SK-MEL-5 (cell line): ENCODE results near the gene RBM26. TPM values are rescaled to one million over a fixed set of nuclear protein-coding genes. Genes with fewer than 3 reads are reported as not detected.
"Not testable (repeated sequence)": the region's sequence is repeated elsewhere in the genome, so short reads cannot be mapped to it uniquely, and the experiment has no call there.

Source experiments
- DNase-seq: peaks from one replicate; pipeline ENCODE4 v3.0.0-alpha.2; 2016; ENCODE audit warnings: low read depth, low spot score
- in situ Hi-C: cut with HindIII; loops from 2 replicates; pipeline ENCODE4 v1.10.0; 2016; ENCODE audit warnings: low sequenced_read_pairs, high pct_unique_total_duplicates, low pct_unique_long_range_greater_than_20kb
- total RNA-seq: library from RNA; depleted of rRNA; stranded (reverse); fragments of >200 nt; shearing (Covaris generic); gene quantifications from 2 replicates; pipeline ENCODE4 v1.2.3, GENCODE V29; 2014

RBM26 gene
- total RNA-seq, 1 experiment from 2014 or later = 26.4 TPM

DNA sequence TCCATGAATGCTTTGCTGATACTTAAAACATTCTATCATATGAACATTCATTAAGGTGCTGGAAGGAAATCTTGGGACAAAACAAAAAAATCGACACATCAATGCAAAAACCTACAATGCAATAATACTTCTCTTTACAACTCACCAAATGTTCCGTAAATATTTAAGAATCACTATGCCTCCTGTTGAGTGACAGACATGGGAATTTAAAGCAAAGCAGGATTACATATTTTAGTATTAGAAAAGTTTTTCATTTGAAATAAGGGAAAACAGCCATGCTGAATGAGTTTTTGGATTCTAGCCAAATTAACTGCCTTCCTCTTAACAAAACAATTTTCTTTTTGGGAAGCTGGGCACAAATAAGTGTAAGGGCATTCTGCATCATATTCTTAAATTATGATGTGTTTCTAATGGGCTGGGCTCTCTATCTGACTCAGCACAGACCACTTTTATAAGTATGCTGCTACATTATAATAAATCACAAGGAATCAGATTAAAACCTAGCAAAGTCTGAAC lies 93.7 kb downstream of the RBM26 start:
- no peak for DNase-seq
- in situ Hi-C loops = no loop called here

DNA sequence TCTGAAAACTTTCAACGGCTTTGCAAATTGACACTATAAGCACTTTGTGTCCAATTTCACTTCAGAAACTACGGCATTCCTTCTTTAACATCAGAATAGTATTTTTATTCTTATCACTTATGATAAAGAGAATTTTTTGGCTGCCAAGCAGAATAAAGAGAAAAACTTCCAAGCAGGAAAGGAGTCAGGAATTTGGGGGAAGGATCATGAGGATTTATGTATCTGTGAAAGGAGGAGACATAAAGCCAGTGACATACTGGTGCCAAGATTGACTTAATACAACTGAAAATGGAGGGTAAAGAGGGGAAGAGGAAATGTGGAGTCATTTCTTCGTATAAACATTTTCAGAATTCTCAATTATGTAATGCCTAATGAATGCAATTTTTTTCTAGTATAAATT lies 94.7 kb downstream of the RBM26 start:
- in situ Hi-C loops = no loop called here
- DNase-seq = no peak

DNA sequence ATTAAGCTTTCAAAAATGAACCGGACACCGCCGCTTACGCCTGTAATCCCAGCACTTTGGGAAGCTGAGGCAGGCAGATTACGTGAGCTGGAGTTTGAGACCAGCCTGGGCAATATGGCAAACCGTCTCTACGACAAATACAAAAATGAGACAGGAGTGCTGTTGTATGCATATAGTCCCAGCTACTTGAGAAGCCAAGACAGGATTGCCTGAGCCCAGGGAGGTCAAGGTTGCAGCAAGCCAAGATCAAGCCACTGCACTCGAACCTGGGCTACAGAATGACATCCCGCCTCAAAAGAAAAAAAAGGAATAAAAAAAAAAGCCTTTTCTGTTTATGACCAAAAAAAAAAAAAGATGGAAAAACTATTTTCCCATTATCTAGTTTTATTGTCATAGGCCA lies 96.4 kb downstream of the RBM26 start:
- no peak for DNase-seq
- in situ Hi-C loops = no loop called here

DNA sequence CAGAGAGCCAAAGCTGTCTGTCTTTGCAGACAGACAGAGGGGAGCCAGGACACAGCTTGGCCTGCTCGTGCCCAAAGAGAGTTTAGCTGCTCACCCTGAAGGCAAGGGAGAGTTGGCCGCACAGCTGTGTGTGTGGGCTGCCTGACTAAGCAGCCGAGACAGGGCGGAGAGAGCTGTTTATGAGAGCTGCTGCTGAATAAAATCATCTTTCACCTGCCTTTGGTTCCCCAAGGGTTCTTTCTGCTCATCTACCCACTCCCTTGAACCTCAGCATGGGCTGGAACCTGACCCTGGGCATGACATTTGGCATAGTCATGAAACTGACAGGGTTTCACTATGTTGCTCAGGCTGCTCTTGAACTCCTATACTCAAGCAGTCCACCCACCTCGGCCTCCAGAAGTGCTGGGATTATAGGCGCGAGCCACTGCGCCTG lies 98.2 kb downstream of the RBM26 start:
- no peak for DNase-seq
- in situ Hi-C loops = no loop called here

DNA sequence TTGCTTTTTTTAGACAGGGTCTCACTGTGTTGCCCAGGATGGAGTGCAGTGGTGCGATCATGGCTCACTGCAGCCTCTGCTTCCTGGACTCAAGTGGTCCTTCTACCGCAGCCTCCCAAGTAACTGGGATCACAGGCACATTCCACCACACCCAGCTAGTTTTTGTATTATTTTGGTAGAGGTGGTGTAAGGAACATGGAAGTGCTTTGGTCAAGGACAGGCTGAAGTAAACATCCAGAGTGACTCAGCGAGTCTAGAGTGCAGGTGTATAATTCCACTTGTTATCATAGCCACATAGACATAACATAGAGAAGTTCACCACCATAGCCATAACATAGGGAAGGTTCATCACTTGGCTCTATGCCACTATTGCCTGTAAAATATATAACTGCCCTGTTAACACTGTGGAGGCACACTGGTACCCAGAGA lies 98.6 kb downstream of the RBM26 start:
- in situ Hi-C loops = no loop called here
- DNase-seq = no peak

DNA sequence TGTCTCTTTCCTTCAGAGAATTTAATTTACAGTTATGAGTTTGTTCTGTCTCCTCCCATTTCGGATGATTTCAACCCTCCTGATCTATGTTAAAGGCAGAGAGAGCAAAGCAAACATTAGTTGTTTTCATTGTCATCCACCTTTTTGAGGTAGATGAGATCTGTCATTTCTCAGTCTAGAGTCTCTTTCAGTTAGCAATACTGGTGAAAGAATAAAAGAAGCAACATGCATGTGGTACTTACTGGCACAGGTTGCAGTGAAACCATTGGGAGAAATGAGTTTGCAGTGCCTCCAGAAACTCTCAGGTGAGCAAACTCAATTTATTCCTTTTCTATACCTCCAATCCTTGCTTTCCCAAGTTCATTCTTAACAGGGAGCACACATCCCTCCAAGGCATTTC lies 99.4 kb downstream of the RBM26 start:
- in situ Hi-C loops = no loop called here
- DNase-seq = no peak

DNA sequence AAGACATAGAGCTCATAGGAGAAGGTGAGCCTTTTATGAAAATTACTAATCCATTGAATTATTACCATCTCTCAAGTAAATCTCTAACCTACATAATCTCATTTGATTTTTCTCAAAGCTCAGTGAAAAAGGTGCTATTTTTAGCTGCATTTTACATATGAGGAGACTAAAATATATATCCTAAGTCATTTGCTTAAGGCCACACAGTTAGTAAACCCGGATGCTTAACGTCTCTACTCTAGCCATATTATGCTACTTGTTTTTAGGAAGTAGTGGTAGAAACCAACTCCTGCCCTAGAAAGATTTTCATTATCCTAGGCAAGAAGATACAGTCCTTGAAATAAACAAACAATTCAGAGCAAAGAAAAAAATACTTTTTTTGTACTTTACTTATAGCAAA lies 108.9 kb downstream of the RBM26 start:
- in situ Hi-C loops = no loop called here
- DNase-seq = no peak

DNA sequence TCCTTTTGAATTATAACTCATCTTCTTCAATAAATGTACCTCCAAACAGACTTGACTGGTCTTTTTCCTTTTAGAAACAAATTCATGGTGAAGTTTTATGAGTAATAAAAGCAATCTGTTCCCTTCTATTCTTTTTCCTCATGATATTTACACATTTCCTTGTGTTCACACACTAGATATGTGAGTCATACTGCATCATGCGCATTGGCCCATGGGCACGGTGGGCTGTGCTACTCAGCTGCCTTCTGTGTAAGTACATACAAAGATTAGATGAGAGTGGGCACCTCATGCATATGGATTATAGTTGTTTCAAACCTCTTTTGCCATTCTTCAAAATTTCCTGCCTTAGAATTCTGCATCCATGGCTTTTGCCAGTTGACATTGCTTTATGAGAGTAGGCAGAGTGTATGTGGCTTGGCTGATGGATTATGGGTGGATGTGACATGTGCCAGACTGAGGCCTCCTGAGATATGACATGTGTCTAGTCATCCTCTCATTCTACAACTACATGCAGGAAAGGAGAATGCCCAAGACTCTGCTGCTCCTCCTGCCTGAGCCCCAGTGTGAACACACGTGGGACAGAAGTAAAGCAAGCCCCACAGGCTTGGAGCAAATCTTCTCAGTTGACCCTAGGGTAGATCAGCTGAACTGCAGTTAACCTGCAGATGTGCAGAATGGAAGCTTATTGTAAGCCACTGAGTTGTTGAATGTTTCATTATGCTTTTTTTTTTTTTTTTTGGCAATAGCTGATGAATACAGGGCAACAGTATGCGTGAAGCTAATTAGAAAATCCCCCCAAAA lies 109.9 kb downstream of the RBM26 start:
- no peak for DNase-seq
- in situ Hi-C loops = no loop called here

DNA sequence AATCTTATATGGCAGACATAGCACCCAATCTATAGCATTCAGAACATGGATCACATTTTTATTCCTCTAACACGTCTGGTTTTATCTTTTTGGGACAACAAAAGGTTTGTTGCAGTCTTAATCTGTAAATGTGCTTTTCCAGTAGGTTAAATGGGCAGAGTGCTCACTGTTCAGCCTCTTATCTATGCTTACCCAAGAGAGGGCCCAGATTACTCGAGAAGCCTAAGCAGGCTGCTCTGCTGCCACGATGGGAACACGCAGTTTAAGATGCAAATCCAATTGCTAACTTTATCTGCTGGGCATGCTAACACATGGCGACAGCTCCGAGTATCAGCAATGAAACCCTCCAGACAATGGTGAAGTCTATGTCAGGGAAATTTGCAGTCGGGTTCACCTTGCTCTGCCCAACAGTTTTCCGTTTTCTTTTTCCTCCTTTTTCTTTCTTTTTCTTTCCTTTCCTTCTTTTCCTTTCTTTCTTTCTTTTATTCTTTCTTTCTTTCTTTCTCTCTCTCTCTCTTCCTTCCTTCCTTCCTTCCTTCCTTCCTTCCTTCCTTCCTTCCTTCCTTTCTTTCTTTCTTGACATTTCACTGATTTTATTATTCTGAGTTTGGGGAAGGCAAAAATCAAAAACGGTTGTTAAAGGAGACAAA lies 115.3 kb downstream of the RBM26 start:
- in situ Hi-C loops = no loop called here
- no peak for DNase-seq

DNA sequence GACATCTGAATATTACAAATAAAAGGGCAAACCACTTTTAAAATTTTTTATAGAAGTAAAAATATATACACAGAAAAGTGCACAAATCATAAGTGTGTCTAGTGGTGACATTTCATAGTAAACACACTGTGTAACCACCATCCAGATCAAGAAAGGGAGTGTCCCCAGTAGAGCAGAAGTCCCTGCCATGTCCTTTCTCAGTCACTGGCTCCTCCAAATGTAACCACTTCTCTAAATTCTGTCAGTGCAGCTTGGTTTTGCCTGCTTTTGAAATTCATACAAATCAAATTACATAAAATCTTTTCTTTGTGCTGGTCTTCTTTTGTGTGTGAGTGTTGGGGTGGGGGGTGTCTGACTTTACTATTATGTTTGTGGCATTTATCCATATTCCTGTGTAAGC lies 116.5 kb downstream of the RBM26 start:
- in situ Hi-C loops = no loop called here

DNA sequence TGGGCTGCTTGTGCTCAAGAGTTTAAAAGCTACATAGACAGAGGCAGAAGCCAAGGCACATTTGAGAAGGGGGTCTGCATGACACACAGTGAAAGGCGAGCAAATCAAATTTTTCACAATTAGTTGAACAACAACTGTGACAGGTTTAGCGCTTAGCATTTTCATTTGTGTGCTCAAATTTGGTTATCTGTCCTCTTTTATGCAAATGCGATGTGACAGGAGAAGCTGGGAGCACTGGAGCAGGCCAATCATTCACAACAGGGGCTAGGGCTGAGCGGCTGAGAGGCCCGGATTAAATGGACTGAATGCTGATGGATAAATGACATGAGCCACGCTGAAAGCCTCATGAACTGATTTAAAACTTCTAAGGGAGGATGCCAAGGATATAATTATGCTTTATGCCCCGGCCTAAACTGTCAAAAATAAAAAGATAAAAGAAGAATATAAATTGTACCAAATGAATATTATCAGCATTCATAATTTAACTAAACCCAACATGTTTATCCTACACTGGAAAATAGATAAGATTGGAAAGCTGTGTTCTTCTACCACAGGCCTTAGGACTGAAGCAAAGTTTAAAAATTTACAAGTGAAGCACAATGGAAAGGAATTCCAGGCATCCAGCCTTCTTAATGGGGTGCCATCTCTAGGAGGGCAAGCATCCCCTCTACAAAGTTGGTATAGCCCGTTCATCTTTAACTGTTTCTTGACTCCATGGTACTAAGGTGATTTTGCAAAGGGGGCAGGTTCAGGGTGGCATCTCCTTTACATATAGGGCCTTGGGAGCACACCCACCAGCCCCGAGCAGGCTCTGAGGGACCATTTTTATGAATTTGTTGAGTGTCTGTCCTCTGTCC lies 117.9 kb downstream of the RBM26 start:
- in situ Hi-C loops = no loop called here
- DNase-seq = no peak

More for the DNA sequence above, 116.5 kb downstream of the RBM26 start:
- no peak for DNase-seq

DNA sequence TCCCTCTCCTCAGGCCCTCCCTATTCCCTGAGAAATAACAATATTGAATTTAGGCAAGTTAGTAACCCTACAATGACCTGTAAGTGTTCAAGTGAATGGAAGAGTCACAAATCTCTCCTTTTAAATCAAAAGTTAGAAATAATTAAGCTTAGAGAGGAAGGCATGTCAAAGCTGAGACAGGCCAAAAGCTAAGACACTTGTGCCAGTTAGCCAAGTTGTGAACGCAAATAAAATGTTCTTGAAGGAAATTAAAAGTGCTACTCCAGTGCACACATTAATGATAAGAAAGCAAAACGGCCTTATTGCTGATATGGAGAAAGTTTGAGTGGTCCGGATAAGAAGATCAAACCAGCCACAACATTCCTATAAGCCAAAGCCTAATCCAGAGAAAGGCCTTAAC lies 120.9 kb downstream of the RBM26 start:
- DNase-seq = no peak
- in situ Hi-C loops = no loop called here

DNA sequence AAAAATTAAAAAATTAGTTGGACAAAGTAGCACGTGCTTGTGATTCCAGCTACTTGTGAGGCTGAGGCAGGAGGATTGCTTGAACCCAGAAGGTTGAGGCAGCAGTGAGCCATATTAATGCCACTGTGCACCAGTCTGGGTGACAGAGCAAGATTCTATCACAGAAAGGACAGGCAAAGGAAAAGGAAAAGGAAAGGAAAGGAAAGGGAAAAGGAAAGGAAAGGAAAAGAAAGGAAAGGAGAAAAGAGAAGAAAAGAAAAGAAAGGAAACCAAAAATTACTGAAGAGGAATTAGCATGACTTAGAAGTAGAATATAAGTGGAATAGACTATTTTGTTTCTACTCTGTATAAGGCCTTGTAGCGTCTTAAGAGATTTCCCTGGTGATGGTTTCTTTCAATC lies 122.3 kb downstream of the RBM26 start:
- no peak for DNase-seq
- in situ Hi-C loops = no loop called here

DNA sequence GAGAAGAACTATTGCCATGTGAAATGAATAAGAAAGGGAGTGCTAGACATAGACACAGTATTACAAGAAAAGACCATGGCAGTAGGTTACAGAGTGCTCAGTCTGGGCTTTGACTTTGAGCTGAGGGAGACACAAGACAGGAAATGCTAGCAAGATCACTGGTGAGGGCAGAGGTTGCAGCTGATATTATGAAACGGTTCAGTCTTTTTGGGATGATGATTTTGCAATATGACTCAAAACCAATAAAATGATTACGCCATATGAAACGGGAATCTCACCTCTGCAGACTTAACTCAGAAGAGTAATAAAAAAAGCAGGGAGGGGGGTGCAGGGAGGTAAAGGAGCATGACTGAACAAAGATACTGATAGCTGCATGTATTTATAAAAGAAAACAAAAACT lies 123.1 kb downstream of the RBM26 start:
- peak; percentile 7 for DNase-seq
- in situ Hi-C loops = no loop called here

DNA sequence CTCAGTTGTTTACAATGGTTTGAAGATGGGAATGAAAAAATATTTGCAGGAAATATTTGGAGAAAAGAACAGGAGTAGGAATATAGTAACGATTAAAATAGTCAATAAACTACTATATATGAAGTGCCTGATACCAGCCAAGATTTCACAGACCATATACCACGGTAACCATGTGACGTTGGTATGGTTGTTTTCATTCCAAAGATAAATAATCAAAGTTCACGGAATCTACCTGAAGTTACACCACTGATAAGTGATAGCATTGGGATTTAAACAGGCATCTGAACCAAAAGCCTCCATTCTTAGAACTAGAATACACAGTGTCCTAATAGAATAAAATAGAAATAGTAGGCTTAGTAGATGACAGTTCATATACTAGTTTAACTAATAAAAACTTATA lies 123.5 kb downstream of the RBM26 start:
- DNase-seq = no peak
- in situ Hi-C loops = no loop called here

DNA sequence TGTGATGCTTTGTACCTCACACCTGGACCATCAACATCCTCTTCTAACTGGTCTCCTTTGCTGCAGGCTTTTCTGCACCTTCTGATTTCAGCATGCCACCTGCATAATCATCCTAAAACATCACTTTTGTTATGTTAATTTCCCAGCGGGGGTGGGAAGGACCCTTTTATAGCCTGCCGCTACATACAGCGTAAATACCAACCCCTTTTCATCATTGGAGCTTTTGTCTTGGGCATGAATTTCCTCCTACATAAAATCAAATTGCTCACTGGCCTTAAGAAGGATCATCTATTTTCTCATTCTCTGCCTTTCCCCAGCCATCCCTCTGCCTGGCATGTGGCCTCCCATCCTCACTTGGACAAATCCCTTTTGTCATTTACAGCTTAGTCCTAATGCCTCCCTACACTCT lies 124.7 kb downstream of the RBM26 start:
- no peak for DNase-seq
- in situ Hi-C loops = no loop called here

DNA sequence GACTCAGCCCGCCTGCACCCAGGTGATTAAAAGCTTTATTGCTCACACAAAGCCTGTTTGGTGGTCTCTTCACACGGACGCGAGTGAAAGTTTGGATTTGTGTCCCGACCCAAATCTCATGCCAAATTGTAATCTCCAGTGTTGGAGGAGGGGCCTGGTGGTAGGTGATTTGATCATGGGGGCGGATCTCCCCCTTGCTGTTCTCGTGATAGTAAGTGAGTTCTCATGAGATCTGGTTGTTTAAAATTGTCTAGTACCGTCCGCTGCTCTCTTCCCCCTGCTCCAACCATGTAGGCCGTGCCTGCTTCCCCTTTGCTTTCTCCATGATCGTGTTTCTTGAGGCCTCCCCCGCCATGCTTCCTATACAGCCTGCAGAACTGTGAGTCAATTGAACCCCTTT lies 126.3 kb downstream of the RBM26 start:
- in situ Hi-C loops, DNase-seq: not testable (repeated sequence)

DNA sequence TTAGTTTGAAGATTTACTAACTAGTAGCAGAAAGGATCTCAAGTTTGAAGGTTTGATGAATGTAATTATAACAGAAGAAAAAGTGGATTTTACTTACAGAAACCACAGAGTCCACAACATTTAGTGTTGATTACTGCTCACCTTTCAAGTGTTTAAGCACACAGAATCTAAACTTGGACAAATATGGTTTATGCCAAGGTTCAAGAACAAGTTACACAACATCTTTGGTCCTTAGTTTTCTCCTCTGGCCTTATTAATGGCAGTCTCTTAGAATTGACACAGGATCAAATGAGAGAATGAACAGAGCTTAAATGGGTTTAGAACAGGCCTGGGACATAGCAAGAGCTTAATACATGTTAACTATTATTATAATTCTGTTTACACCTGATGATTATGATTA lies 133.0 kb downstream of the RBM26 start:
- in situ Hi-C loops = no loop called here
- no peak for DNase-seq
